Keratinocyte (primary cell): ENCODE data around the gene BTRC. TPM values are rescaled to one million over a fixed set of nuclear protein-coding genes. Genes with fewer than 3 reads are reported as not detected.

Experiments
- DNase-seq: peaks from one replicate; pipeline ENCODE4 v3.0.0-alpha.2; 2011; ENCODE audit warnings: low read depth, missing footprints, low spot score
- FAIRE-seq: peaks from 2 replicates; lab custom pipeline; 2011; peaks lifted over from hg19 to GRCh38; lab: Jason Lieb, UNC
- H2AFZ ChIP-seq: 2 replicates; pipeline ENCODE4 v1.6.0; 2012; ENCODE audit warnings: low read length, control low read depth, inconsistent platforms; ENCODE audit not compliant: control insufficient read depth
- H3K27ac ChIP-seq: 2 replicates; pipeline ENCODE4 v1.5.1; 2011; ENCODE audit warnings: low read length; ENCODE audit not compliant: control insufficient read depth, insufficient read depth
- H3K27me3 ChIP-seq: 3 replicates; pipeline ENCODE4 v1.6.0; 2011; ENCODE audit warnings: low read length; ENCODE audit not compliant: control insufficient read depth, insufficient read depth; ENCODE audit errors: extremely low read depth
- H3K36me3 ChIP-seq, 2 experiments: 2 replicates in 1 of 2; 3 replicates in 1 of 2; pipeline ENCODE4 v1.5.1; 2011; ENCODE audit warnings: low read length in 2 of 2, mild to moderate bottlenecking in 1 of 2; ENCODE audit not compliant: control insufficient read depth in 2 of 2, insufficient read depth in 2 of 2; ENCODE audit errors: extremely low read depth in 1 of 2
- H3K4me1 ChIP-seq: 3 replicates; pipeline ENCODE4 v1.5.1; 2011; ENCODE audit warnings: low read length; ENCODE audit not compliant: control insufficient read depth, insufficient read depth; ENCODE audit errors: extremely low read depth
- H3K4me2 ChIP-seq: 3 replicates; pipeline ENCODE4 v1.6.0; 2011; ENCODE audit warnings: low read depth, low read length; ENCODE audit not compliant: control insufficient read depth, insufficient read depth; ENCODE audit errors: extremely low read depth
- H3K4me3 ChIP-seq, 3 experiments: fragments of 200-600 bp in 1 of 3; sonication (generic) in 1 of 3; 2 replicates in 2 of 3; 3 replicates in 1 of 3; pipeline ENCODE4 v1.5.1; 2011 to 2016; ENCODE audit warnings: low read length in 3 of 3, mild to moderate bottlenecking in 3 of 3, control low read depth in 2 of 3, inconsistent platforms in 1 of 3, low read depth in 1 of 3, mixed read lengths in 1 of 3, mixed run types in 1 of 3, moderate library complexity in 1 of 3; ENCODE audit not compliant: control insufficient read depth in 2 of 3, insufficient read depth in 2 of 3; ENCODE audit errors: extremely low read depth in 1 of 3
- H3K79me2 ChIP-seq: 2 replicates; pipeline ENCODE4 v1.6.0; 2012; ENCODE audit warnings: low read length; ENCODE audit not compliant: control insufficient read depth, insufficient read depth
- H3K9ac ChIP-seq: 3 replicates; pipeline ENCODE4 v1.6.0; 2011; ENCODE audit warnings: low read length; ENCODE audit not compliant: control insufficient read depth, insufficient read depth; ENCODE audit errors: extremely low read depth
- H3K9me1 ChIP-seq: 3 replicates; pipeline ENCODE4 v1.6.0; 2011; ENCODE audit warnings: low read length; ENCODE audit not compliant: control insufficient read depth, insufficient read depth; ENCODE audit errors: extremely low read depth
- H3K9me3 ChIP-seq: 2 replicates; pipeline ENCODE4 v1.5.1; 2012; ENCODE audit warnings: low read depth, low read length; ENCODE audit not compliant: control insufficient read depth
- H4K20me1 ChIP-seq: 3 replicates; pipeline ENCODE4 v1.6.0; 2011; ENCODE audit warnings: low read length; ENCODE audit not compliant: control insufficient read depth, insufficient read depth; ENCODE audit errors: extremely low read depth
- EZH2 ChIP-seq: IDR thresholded peaks from one replicate; pipeline ENCODE4 v1.6.1; 2012; ENCODE audit warnings: inconsistent platforms, mild to moderate bottlenecking, low read length, moderate library complexity
- dilution Hi-C: fragments of 300-500 bp; cut with MboI; formaldehyde crosslinking; loops from one replicate; pipeline ENCODE4 v1.7.0; 2020; ENCODE audit warnings: low sequenced_read_pairs; ENCODE audit not compliant: extremely low pct_ligation_motif_present
- polyA plus RNA-seq, 5 experiments: library from polyadenylated mRNA; depleted of rRNA in 3 of 5; stranded (reverse) in 3 of 5; stranded (forward) in 1 of 5; unstranded in 1 of 5; fragments of >200 nt; gene quantifications; 1 replicate in 1 of 5; 2 replicates in 3 of 5; 3 replicates in 1 of 5; pipeline versions ENCODE4 v1.2.1 to v1.2.3, GENCODE V29; 2011 to 2012; ENCODE audit warnings: missing spikeins in 2 of 5, low read depth in 1 of 5, low replicate concordance in 1 of 5
- TF ChIP-seq, protein P1 (sequence below), 3 experiments: IDR thresholded peaks in 1 of 3; conservative IDR thresholded peaks in 1 of 3; optimal IDR thresholded peaks in 1 of 3; 2 replicates in 2 of 3; 3 replicates in 1 of 3; pipeline versions ENCODE3 to v1.5.1; 2011; ENCODE audit warnings: low read length in 3 of 3, mild to moderate bottlenecking in 3 of 3, moderate library complexity in 2 of 3, control low read depth in 1 of 3, inconsistent platforms in 1 of 3; ENCODE audit not compliant: insufficient read depth in 2 of 3; ENCODE audit errors: extremely low read depth in 1 of 3

BTRC gene
- polyA plus RNA-seq, 1 donor (not counting 4 experiments of a cell fraction or from before 2014, with no cell fraction given): 21.7 TPM

DNA sequence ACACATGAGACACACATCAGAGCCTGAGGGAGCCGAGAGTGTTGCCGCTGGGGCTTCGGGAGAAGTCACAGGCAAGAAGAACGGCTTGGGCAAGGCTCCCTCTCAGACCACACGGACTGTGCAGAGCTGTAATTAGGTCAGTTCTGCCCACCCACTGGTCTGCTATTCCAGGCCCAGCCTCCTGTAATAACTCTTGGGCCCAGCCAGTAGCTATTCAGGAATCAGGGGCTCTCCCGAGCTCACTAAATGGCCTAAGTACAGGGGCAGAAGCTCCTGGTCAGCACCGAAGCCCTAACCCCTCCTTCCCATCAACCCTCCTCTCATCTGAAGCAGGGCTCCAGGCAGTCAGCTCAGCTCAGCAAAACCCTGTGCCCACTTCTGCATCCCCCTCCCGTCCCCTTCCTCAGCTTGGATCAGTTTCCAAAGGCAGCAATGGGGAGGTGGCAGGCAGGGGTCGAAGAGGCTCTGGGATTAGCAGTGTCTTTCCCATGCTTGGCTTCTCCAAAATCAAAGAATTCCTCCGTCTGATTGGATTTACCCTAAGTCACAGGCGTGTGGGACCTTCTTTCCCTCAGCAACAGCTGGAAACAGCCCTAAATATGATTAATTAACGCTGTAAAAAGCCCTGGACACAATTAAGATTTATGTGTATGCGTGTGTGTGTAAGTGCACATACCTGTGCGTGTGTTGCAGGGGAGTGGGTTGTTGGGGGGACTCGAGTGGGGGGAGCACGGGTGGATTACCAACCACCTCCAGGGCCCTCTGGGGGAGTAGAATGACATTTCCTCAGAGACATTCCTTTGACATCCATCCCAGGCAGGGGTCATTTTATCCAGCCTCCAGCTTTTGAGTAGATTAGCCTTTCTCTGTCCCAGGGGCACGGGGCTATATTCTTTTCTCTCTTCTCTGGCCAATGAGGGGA lies 48.4 kb upstream of the BTRC start:
- FAIRE-seq: no peak
- H3K4me2 ChIP-seq: no peak overlapping the region
- H3K27ac ChIP-seq: no peak overlapping the region
- no peak overlapping the region for H3K9ac ChIP-seq
- DNase-seq: no peak
- no peak overlapping the region for H2AFZ ChIP-seq
- no peak for TF ChIP-seq EZH2
- TF ChIP-seq, protein P1, sequence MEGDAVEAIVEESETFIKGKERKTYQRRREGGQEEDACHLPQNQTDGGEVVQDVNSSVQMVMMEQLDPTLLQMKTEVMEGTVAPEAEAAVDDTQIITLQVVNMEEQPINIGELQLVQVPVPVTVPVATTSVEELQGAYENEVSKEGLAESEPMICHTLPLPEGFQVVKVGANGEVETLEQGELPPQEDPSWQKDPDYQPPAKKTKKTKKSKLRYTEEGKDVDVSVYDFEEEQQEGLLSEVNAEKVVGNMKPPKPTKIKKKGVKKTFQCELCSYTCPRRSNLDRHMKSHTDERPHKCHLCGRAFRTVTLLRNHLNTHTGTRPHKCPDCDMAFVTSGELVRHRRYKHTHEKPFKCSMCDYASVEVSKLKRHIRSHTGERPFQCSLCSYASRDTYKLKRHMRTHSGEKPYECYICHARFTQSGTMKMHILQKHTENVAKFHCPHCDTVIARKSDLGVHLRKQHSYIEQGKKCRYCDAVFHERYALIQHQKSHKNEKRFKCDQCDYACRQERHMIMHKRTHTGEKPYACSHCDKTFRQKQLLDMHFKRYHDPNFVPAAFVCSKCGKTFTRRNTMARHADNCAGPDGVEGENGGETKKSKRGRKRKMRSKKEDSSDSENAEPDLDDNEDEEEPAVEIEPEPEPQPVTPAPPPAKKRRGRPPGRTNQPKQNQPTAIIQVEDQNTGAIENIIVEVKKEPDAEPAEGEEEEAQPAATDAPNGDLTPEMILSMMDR (optimal IDR thresholded peaks at IDR 0.05 in 1 of 3, IDR thresholded peaks at IDR 0.05 in 1 of 3, conservative IDR thresholded peaks at IDR 0.05 in 1 of 3; ENCODE audit: extremely low read depth in 1 of 3, insufficient read depth in 2 of 3, low read length in 3 of 3): no peak
- no peaks in the 10 kb centered on the region for H3K9me3 ChIP-seq
- H4K20me1 ChIP-seq: no peaks in the 10 kb centered on the region
- peaks cover 14% of the 10 kb centered on the region for H3K4me1 ChIP-seq
- no peaks in the 10 kb centered on the region for H3K36me3 ChIP-seq
- H3K9me1 ChIP-seq: no peaks in the 10 kb centered on the region
- no peak overlapping the region for H3K4me3 ChIP-seq
- H3K79me2 ChIP-seq: no peaks in the 10 kb centered on the region
- dilution Hi-C loops: no loop called here
- peaks cover 2% of the 10 kb centered on the region for H3K27me3 ChIP-seq

DNA sequence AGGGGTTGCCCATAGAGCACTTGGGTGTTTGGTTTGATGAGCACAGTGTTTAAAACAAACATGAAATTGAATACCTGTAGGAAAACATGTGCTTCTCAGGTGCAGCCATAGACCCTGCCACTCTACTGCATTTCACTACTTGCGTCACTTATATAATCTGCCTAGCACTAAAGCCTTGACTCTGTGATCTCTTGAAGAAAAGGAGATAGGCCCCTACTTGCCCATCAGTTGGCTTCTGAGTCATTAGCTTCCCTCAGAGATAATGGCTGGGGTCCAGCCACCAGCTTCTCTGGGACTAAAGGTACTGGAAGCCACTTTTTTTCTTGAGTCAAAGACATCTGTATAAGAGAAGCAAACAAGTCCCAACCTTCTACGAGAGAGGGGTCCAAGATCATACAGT lies 45.9 kb upstream of the BTRC start:
- Histone ChIP-seq H4K20me1 (no peaks in the 10 kb centered on the region), H2AFZ (no peak overlapping the region), H3K27ac (no peak overlapping the region), H3K4me3 (no peak overlapping the region), H3K4me1 (peaks cover 23% of the 10 kb centered on the region), H3K9me1 (no peaks in the 10 kb centered on the region), H3K36me3 (no peaks in the 10 kb centered on the region), H3K9ac (no peak overlapping the region), H3K4me2 (peak overlapping the region; percentile 57), H3K9me3 (no peaks in the 10 kb centered on the region), H3K79me2 (no peaks in the 10 kb centered on the region), H3K27me3 (peaks cover 15% of the 10 kb centered on the region)
- peak; percentile 96 for FAIRE-seq
- peak; percentile 28 for DNase-seq
- TF ChIP-seq, protein P1 (optimal IDR thresholded peaks at IDR 0.05 in 1 of 3, IDR thresholded peaks at IDR 0.05 in 1 of 3, conservative IDR thresholded peaks at IDR 0.05 in 1 of 3; ENCODE audit: extremely low read depth in 1 of 3, insufficient read depth in 2 of 3, low read length in 3 of 3): no peak
- TF ChIP-seq EZH2: no peak
- dilution Hi-C loops: no loop called here
